Adrenal gland (tissue), 12 donors: Measurements from ENCODE around the gene GPAM. TPM values are rescaled to one million over a fixed set of nuclear protein-coding genes. Genes with fewer than 3 reads are reported as not detected.
A peak's percentile ranks its signal among the peaks of the same experiment; 100 is the strongest.

Source experiments
- DNase-seq, 7 donors: peaks; one replicate each; pipeline ENCODE4 v3.0.0-alpha.2; 2019 to 2020
- H3K27ac ChIP-seq, 5 donors: fragments of 200-600 bp; sonication (generic) in 4 of 5; 1 replicate in 3 of 5; 2 replicates in 2 of 5; pipeline versions ENCODE4 v1.5.1 to v1.8.0; 2016 to 2020; ENCODE audit warnings: mild to moderate bottlenecking in 1 of 5
- H3K27me3 ChIP-seq: fragments of 200-600 bp; 2 replicates; pipeline ENCODE4 v1.8.0; 2021
- H3K36me3 ChIP-seq, 2 donors: fragments of 200-600 bp; replicated peaks in 1 of 2; 1 replicate in 1 of 2; 2 replicates in 1 of 2; pipeline versions ENCODE4 v1.5.1 to v1.8.0; 2018 to 2022
- H3K4me1 ChIP-seq, 2 donors: fragments of 200-600 bp; replicated peaks in 1 of 2; 1 replicate in 1 of 2; 2 replicates in 1 of 2; pipeline versions ENCODE4 v1.5.1 to v1.8.0; 2018 to 2021
- H3K4me3 ChIP-seq, 4 donors: fragments of 200-600 bp; sonication (generic) in 3 of 4; one replicate each; pipeline ENCODE4 v1.5.1; 2016 to 2018
- H3K9me3 ChIP-seq, 3 donors: fragments of 200-600 bp; sonication (generic) in 1 of 3; replicated peaks in 1 of 3; 1 replicate in 2 of 3; 2 replicates in 1 of 3; pipeline versions ENCODE4 v1.5.1 to v1.8.0; 2016 to 2021
- CTCF ChIP-seq, 6 experiments: fragments of 450-650 bp in 4 of 6; fragments of 200-600 bp in 2 of 6; sonication (generic) in 1 of 6; IDR thresholded peaks; 1 replicate in 5 of 6; 2 replicates in 1 of 6; pipeline versions ENCODE4 v1.5.1 to v1.8.0; 2016 to 2021; ENCODE audit warnings: antibody characterized with exemption in 6 of 6, mild to moderate bottlenecking in 2 of 6, moderate library complexity in 1 of 6
- POLR2A ChIP-seq, 2 donors: fragments of 450-650 bp; IDR thresholded peaks; one replicate each; pipeline ENCODE4 v1.6.1; 2017; ENCODE audit warnings: antibody characterized with exemption in 2 of 2, mild to moderate bottlenecking in 2 of 2, moderate library complexity in 1 of 2
- whole genome bisulfite sequencing, 4 donors: extraction: QIAGEN DNeasy Blood & Tissue Kit in 2 of 4; methylation state at CpG; one replicate each; pipeline versions ENCODE4 v1.1.5 to v1.1.7; 2013 to 2017; 5-methylcytosine and 5-hydroxymethylcytosine counted together
- intact Hi-C, 2 donors: fragments of 100-400 bp; cut with DNase I; formaldehyde crosslinking; loops; one replicate each; pipeline versions ENCODE4 v1.14.1 to v1.15.0; 2022 to 2023
- polyA plus RNA-seq, 3 donors: library from polyadenylated mRNA; stranded (reverse); fragments of 200-250 nt in 2 of 3; fragments of 350-450 nt in 1 of 3; fragmentation: Illumina TruSeq in 1 of 3; extraction: RNeasy Lipid Tissue Mini Kit (QIAGEN cat#74804) in 1 of 3; gene quantifications; one replicate each; pipeline ENCODE4 v1.2.3, GENCODE V29; 2013 to 2014
- total RNA-seq, 9 donors: library from RNA; depleted of rRNA in 4 of 9; stranded (reverse); fragments of >200 nt in 4 of 9; fragments of 120-200 nt in 1 of 9; fragmentation: NEBNext Ultra II Directional in 1 of 9; extraction: Animal tissue kit (Norgen Biotek cat#: 25700) in 1 of 9; gene quantifications; one replicate each; pipeline versions ENCODE4 v1.1.0 to v1.2.4, GENCODE V29; 2013 to 2023
- donor health status: healthy with polysubstance abuse.
- donor health status: Bipolar disorder and iron deficiency.
- donor health status: DM: yes; HTN: yes; CAD: no.
- donor health status: DM: no; HTN: no; CAD: no.
- donor health status: DM: no; HTN: no; CAD: no.
- donor health status: DM: yes; HTN: yes; CAD: no.

Gene GPAM
- total and polyA plus RNA-seq, 12 donors = 15.9 to 297 (median 104) TPM

- Histone ChIP-seq H3K4me3 (no peak overlapping the region), H3K9me3 (no peaks in the 10 kb centered on the region), H3K27ac (peak overlapping the region in 1 of 5 donors; percentile 9), H3K36me3 (no peaks in the 10 kb centered on the region), H3K4me1 (peaks cover 9 to 24% of the 10 kb centered on the region in 2 donors), H3K27me3 (no peaks in the 10 kb centered on the region)
- no peak for DNase-seq
- WGBS, 4 donors = 52 to 64% (median 57%) methylated on average over 2 of the region's 2 CpGs
- TF ChIP-seq POLR2A (IDR thresholded peaks at IDR 0.05) = no peak
- TF ChIP-seq CTCF (IDR thresholded peaks at IDR 0.05) = no peak
- intact Hi-C loops = no loop called here
Observed at GRCh38 chr10:112223725-112224124, 40.2 kb upstream of the GPAM start.

- 60 to 96% (median 89%) methylated on average over 1 to 2 of the region's 2 CpGs for WGBS, 4 donors
- peak in 1 of 7 donors; percentile 40 for DNase-seq
- no peaks in the 10 kb centered on the region for H3K36me3 ChIP-seq
- no peaks in the 10 kb centered on the region for H3K9me3 ChIP-seq
- intact Hi-C loops = no loop called here
- no peak overlapping the region for H3K27ac ChIP-seq
- TF ChIP-seq CTCF (IDR thresholded peaks at IDR 0.05) (no peak), POLR2A (IDR thresholded peaks at IDR 0.05) (no peak)
- no peaks in the 10 kb centered on the region for H3K27me3 ChIP-seq
- H3K4me3 ChIP-seq = no peak overlapping the region
- peaks cover 8 to 21% of the 10 kb centered on the region in 2 donors for H3K4me1 ChIP-seq
Observed at GRCh38 chr10:112222799-112223198, 39.2 kb upstream of the GPAM start.

GRCh38 chr10:112221545-112221944, 38.0 kb upstream of the GPAM start:
- Histone ChIP-seq H3K27me3 (no peaks in the 10 kb centered on the region), H3K9me3 (no peaks in the 10 kb centered on the region), H3K36me3 (no peaks in the 10 kb centered on the region), H3K4me3 (no peak overlapping the region), H3K4me1 (peaks cover 6 to 16% of the 10 kb centered on the region in 2 donors), H3K27ac (no peak overlapping the region)
- TF ChIP-seq POLR2A (IDR thresholded peaks at IDR 0.05) (no peak), CTCF (IDR thresholded peaks at IDR 0.05) (no peak)
- DNase-seq = no peak
- intact Hi-C loops = no loop called here
- WGBS, 4 donors = 74 to 80% (median 76%) methylated on average over 3 of the region's 3 CpGs

GRCh38 chr10:112218960-112219359, 35.4 kb upstream of the GPAM start:
- intact Hi-C loops = no loop called here
- H3K9me3 ChIP-seq = no peaks in the 10 kb centered on the region
- no peaks in the 10 kb centered on the region for H3K36me3 ChIP-seq
- peaks cover 0 to 11% of the 10 kb centered on the region in 2 donors for H3K4me1 ChIP-seq
- no peak overlapping the region for H3K4me3 ChIP-seq
- no peaks in the 10 kb centered on the region for H3K27me3 ChIP-seq
- peak in 1 of 7 donors; percentile 42 for DNase-seq
- 79 to 88% (median 83%) methylated on average over 2 of the region's 2 CpGs for WGBS, 4 donors
- no peak overlapping the region for H3K27ac ChIP-seq
- TF ChIP-seq CTCF (IDR thresholded peaks at IDR 0.05) (no peak), POLR2A (IDR thresholded peaks at IDR 0.05) (no peak)
